Glutamatergic neuron (in vitro differentiated cells): ENCODE measurements around the gene HNRNPC. TPM values are rescaled to one million over a fixed set of nuclear protein-coding genes. Genes with fewer than 3 reads are reported as not detected.
"Not testable (repeated sequence)": the region's sequence is repeated elsewhere in the genome, so short reads cannot be mapped to it uniquely, and the experiment has no call there.

ENCODE experiments used
- DNase-seq: peaks from one replicate; pipeline ENCODE4 v3.0.0; 2022
- H3K27ac Mint-ChIP-seq: one replicate; pipeline ENCODE4 v1.8.0; 2020; ENCODE audit warnings: mild to moderate bottlenecking, mixed read lengths, inconsistent platforms; ENCODE audit not compliant: unreplicated experiment
- H3K27me3 Mint-ChIP-seq: one replicate; pipeline ENCODE4 v1.8.0; 2020; ENCODE audit warnings: mild to moderate bottlenecking, moderate library complexity, mixed read lengths, inconsistent platforms; ENCODE audit not compliant: unreplicated experiment
- H3K36me3 Mint-ChIP-seq: one replicate; pipeline ENCODE4 v1.8.0; 2020; ENCODE audit warnings: mild to moderate bottlenecking, mixed read lengths, inconsistent platforms; ENCODE audit not compliant: unreplicated experiment
- H3K4me1 Mint-ChIP-seq: one replicate; pipeline ENCODE4 v1.8.0; 2020; ENCODE audit warnings: mild to moderate bottlenecking, low read depth, mixed read lengths, inconsistent platforms; ENCODE audit not compliant: unreplicated experiment
- H3K4me3 Mint-ChIP-seq: one replicate; pipeline ENCODE4 v1.8.0; 2020; ENCODE audit warnings: mild to moderate bottlenecking, mixed read lengths, inconsistent platforms; ENCODE audit not compliant: unreplicated experiment
- H3K9me3 Mint-ChIP-seq: one replicate; pipeline ENCODE4 v1.8.0; 2020; ENCODE audit warnings: mild to moderate bottlenecking, moderate library complexity, mixed read lengths, inconsistent platforms; ENCODE audit not compliant: unreplicated experiment
- CTCF ChIP-seq: fragments of 200-600 bp; sonication (generic); IDR thresholded peaks from one replicate; pipeline ENCODE4 v1.5.0; 2021; ENCODE audit not compliant: partially characterized antibody, unreplicated experiment
- total RNA-seq: library from RNA; stranded (reverse); fragmentation: NEBNext Ultra II Directional; extraction: Animal tissue kit (Norgen Biotek cat#: 25700); gene quantifications from one replicate; pipeline ENCODE4 v1.2.1, GENCODE V29; 2021; ENCODE audit not compliant: unreplicated experiment

The HNRNPC gene
- total RNA-seq, 1 donor from 2014 or later, result 514 TPM

- TF ChIP-seq CTCF, result no peak
- no peak for DNase-seq
- no peaks in the 10 kb centered on the region for H3K9me3 Mint-ChIP-seq
- no peaks in the 10 kb centered on the region for H3K27me3 Mint-ChIP-seq
- no peak overlapping the region for H3K27ac Mint-ChIP-seq
- no peak overlapping the region for H3K4me3 Mint-ChIP-seq
- H3K36me3 Mint-ChIP-seq, result no peaks in the 10 kb centered on the region
- H3K4me1 Mint-ChIP-seq, result no peaks in the 10 kb centered on the region
Measured at GRCh38 chr14:21302013-21302835, 33.0 kb upstream of the HNRNPC start.

GRCh38 chr14:21300892-21301291 lies 31.6 kb upstream of the HNRNPC start:
- H3K27ac Mint-ChIP-seq, result no peak overlapping the region
- TF ChIP-seq CTCF, result no peak
- H3K9me3 Mint-ChIP-seq, result no peaks in the 10 kb centered on the region
- H3K4me1 Mint-ChIP-seq, result no peaks in the 10 kb centered on the region
- H3K4me3 Mint-ChIP-seq, result no peak overlapping the region
- no peaks in the 10 kb centered on the region for H3K36me3 Mint-ChIP-seq
- DNase-seq, result peak; percentile 63
- no peaks in the 10 kb centered on the region for H3K27me3 Mint-ChIP-seq

GRCh38 chr14:21299562-21300130 lies 30.4 kb upstream of the HNRNPC start:
- Mint-ChIP-seq H3K36me3 (no peaks in the 10 kb centered on the region), H3K4me1 (no peaks in the 10 kb centered on the region), H3K9me3 (no peaks in the 10 kb centered on the region), H3K4me3 (no peak overlapping the region), H3K27me3 (no peaks in the 10 kb centered on the region), H3K27ac (no peak overlapping the region)
- DNase-seq, result no peak
- TF ChIP-seq CTCF, result no peak

GRCh38 chr14:21298358-21298757 lies 29.1 kb upstream of the HNRNPC start:
- Mint-ChIP-seq H3K4me1 (no peaks in the 10 kb centered on the region), H3K9me3 (no peaks in the 10 kb centered on the region), H3K36me3 (no peaks in the 10 kb centered on the region), H3K27ac (no peak overlapping the region), H3K4me3 (no peak overlapping the region), H3K27me3 (peaks cover 3% of the 10 kb centered on the region)
- no peak for DNase-seq
- TF ChIP-seq CTCF, result no peak

- not testable (repeated sequence) for H3K4me3 Mint-ChIP-seq, H3K36me3 Mint-ChIP-seq, H3K9me3 Mint-ChIP-seq, DNase-seq, H3K27me3 Mint-ChIP-seq, H3K4me1 Mint-ChIP-seq, H3K27ac Mint-ChIP-seq
Measured at GRCh38 chr14:21294026-21294425, 24.8 kb upstream of the HNRNPC start.
